ENCODE measurements around the gene DDX3X. TPM values are rescaled to one million over a fixed set of nuclear protein-coding genes. Genes with fewer than 3 reads are reported as not detected.

Gene DDX3X
- total RNA-seq, 2 experiments from 2014 or later = 75.1 to 85.0 TPM

DNA sequence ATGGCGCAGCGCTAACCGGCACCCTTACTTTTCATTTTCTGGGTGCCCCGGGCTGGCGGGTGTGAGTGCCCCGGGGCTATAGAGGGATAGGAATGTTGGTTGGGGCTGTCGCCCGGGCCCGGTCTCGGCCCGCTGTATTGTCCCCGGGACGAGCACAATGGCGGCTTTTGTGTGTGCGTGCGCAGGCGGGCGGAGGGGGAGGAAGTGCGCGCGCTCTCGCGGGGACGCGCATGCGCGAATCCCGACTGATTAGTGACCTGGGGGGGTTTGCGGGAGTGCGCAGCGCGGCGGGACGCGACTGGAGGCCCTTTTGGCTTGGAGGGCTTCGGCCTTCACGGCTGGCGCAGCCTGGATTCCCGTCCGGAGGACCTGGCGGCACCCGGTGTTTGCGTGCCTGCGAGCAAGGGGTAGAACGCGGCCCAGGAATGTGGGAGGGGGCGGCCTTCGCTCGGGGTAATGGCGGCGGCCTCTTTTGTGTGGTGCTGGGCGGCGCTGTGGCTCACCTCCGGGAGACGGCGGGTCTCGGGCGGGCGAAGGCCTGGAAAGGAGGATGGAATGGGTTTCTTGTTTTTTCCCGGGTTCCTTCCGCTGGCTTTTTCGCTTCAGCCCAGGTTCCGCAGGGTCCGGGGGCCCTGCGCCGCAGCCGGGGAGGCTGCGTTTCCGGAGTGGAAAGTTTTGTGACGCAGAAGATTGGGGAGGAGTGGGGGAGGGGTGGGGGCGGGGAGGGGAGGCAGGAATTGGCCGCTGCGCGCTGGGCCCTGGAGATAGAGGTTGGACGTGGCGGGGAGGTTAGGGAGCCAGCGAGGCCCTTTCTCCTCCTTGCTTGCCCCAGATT, 618 bp downstream of the DDX3X start:
- DNase-seq (ENCODE audit: low spot score) = peak; percentile 75
- H3K4me3 ChIP-seq (ENCODE audit: low read depth, low read length, poor library complexity, severe bottlenecking) = peak overlapping the region; percentile 100
- intact Hi-C loops (cut with micrococcal nuclease; ENCODE audit: unreplicated experiment) = loop anchor here (5.0 to 10.0 kb wide), 3 partner anchors 247 to 600 kb away; partner anchors contain the start of genes MED14 and USP9X
- no peaks in the 10 kb centered on the region for H3K9me2 ChIP-seq (ENCODE audit: insufficient read depth, low read length)
- H3K4me1 ChIP-seq (ENCODE audit: insufficient read depth, low read length, poor library complexity, severe bottlenecking) = peaks cover 50% of the 10 kb centered on the region
- ChIA-PET POLR2A (interaction anchor here (1.0 to 1.3 kb wide), 3 partner anchors 9 to 250 kb away, joined by 3 to 9 read pairs (median 4); partner anchors contain the start of gene USP9X), CTCF (ENCODE audit: unreplicated experiment) (interaction anchor here (0.6 kb wide), 1 partner anchor 592 kb away, joined by 3 read pairs; no protein-coding TSS in a partner anchor)
- no peaks in the 10 kb centered on the region for H3K9me3 ChIP-seq (ENCODE audit: low read length)
- H3K36me3 ChIP-seq (ENCODE audit: insufficient read depth, low read length) = peaks cover 53% of the 10 kb centered on the region
- BruUV-seq (replicated peaks) = no TSS peak
- peak overlapping the region; percentile 93 for H3K27ac ChIP-seq (ENCODE audit: low read depth, low read length, poor library complexity, severe bottlenecking)
- no peak overlapping the region for H2AFZ ChIP-seq (ENCODE audit: low read length)
- no peak for TF ChIP-seq EZH2phosphoT487 (IDR thresholded peaks at IDR 0.05; ENCODE audit: borderline replicate concordance, low read depth, low read length)
- TF ChIP-seq, protein P1, sequence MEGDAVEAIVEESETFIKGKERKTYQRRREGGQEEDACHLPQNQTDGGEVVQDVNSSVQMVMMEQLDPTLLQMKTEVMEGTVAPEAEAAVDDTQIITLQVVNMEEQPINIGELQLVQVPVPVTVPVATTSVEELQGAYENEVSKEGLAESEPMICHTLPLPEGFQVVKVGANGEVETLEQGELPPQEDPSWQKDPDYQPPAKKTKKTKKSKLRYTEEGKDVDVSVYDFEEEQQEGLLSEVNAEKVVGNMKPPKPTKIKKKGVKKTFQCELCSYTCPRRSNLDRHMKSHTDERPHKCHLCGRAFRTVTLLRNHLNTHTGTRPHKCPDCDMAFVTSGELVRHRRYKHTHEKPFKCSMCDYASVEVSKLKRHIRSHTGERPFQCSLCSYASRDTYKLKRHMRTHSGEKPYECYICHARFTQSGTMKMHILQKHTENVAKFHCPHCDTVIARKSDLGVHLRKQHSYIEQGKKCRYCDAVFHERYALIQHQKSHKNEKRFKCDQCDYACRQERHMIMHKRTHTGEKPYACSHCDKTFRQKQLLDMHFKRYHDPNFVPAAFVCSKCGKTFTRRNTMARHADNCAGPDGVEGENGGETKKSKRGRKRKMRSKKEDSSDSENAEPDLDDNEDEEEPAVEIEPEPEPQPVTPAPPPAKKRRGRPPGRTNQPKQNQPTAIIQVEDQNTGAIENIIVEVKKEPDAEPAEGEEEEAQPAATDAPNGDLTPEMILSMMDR (conservative IDR thresholded peaks at IDR 0.05; ENCODE audit: low read length) = no peak
- peak overlapping the region; percentile 97 for H3K4me2 ChIP-seq (ENCODE audit: low read length)
- peaks cover 39% of the 10 kb centered on the region for H4K20me1 ChIP-seq (ENCODE audit: insufficient read depth, low read length)
- H3K79me2 ChIP-seq (ENCODE audit: insufficient read depth, low read depth, low read length) = peaks cover 68% of the 10 kb centered on the region

DNA sequence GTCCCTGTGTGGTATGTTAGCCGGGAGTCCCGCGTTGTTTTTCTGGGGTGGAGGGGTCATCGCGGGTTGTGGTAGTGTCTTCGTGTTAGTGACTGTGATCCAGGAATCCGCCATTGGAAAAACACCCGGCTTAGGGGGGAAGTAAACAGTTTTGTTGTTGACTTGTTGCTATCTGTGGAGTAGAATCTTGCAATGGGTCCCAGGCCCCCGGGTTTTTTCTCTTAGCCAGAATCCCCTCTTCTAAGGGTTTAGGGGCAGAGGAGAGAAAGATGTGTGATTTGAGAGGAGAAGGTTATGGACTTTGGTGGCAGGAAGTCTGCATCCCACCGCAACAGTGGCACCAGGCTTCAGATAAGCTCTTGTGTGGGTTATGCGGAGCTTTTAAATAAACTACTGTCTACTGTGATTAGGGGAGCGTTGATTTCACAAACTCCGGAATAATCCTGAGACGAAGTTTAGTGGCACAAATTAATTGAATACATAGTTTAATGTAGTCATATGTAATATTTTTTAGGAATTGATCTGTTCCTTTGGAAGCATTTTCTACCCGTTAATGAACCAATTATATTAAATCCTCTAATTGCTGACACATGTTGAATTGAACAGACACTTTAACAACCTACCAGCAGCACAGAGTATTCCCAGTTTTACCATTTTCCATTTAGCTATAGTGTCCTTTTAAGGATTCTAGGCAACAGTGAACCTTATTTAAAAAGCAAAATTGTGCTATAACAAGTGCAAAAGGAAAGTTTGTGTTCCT, 1.4 kb downstream of the DDX3X start:
- BruUV-seq (replicated peaks) = no TSS peak

More for the DNA sequence above, 1.4 kb downstream of the DDX3X start:
- Histone ChIP-seq H3K9me3 (ENCODE audit: low read length) (no peaks in the 10 kb centered on the region), H3K4me1 (ENCODE audit: insufficient read depth, low read length, poor library complexity, severe bottlenecking) (peaks cover 43% of the 10 kb centered on the region), H3K9me2 (ENCODE audit: insufficient read depth, low read length) (no peaks in the 10 kb centered on the region), H3K27ac (ENCODE audit: low read depth, low read length, poor library complexity, severe bottlenecking) (peak overlapping the region; percentile 93), H3K4me2 (ENCODE audit: low read length) (peak overlapping the region; percentile 97), H4K20me1 (ENCODE audit: insufficient read depth, low read length) (peaks cover 43% of the 10 kb centered on the region), H2AFZ (ENCODE audit: low read length) (no peak overlapping the region), H3K36me3 (ENCODE audit: insufficient read depth, low read length) (peaks cover 61% of the 10 kb centered on the region), H3K79me2 (ENCODE audit: insufficient read depth, low read depth, low read length) (peaks cover 76% of the 10 kb centered on the region), H3K4me3 (ENCODE audit: low read depth, low read length, poor library complexity, severe bottlenecking) (peak overlapping the region; percentile 100)
- POLR2A ChIA-PET = no interaction called here
- CTCF ChIA-PET (ENCODE audit: unreplicated experiment) = interaction anchor here (0.6 kb wide), 1 partner anchor 591 kb away, joined by 3 read pairs; no protein-coding TSS in a partner anchor
- DNase-seq (ENCODE audit: low spot score) = no peak
- intact Hi-C loops (cut with micrococcal nuclease; ENCODE audit: unreplicated experiment) = loop anchor here (10.0 kb wide), 1 partner anchor 601 kb away; the partner anchor contains the start of gene MED14
- no peak for TF ChIP-seq EZH2phosphoT487 (IDR thresholded peaks at IDR 0.05; ENCODE audit: borderline replicate concordance, low read depth, low read length)
- TF ChIP-seq, protein P1 (conservative IDR thresholded peaks at IDR 0.05; ENCODE audit: low read length) = no peak

Measured in OCI-LY7 (cell line).